LoVo (cell line): ENCODE results near the gene HS6ST1.
"Not testable (repeated sequence)": the region's sequence is repeated elsewhere in the genome, so short reads cannot be mapped to it uniquely, and the experiment has no call there.

Source experiments
- DNase-seq: peaks from one replicate; pipeline ENCODE4 v3.0.0-alpha.2; 2016; ENCODE audit warnings: low spot score

HS6ST1 gene

DNA sequence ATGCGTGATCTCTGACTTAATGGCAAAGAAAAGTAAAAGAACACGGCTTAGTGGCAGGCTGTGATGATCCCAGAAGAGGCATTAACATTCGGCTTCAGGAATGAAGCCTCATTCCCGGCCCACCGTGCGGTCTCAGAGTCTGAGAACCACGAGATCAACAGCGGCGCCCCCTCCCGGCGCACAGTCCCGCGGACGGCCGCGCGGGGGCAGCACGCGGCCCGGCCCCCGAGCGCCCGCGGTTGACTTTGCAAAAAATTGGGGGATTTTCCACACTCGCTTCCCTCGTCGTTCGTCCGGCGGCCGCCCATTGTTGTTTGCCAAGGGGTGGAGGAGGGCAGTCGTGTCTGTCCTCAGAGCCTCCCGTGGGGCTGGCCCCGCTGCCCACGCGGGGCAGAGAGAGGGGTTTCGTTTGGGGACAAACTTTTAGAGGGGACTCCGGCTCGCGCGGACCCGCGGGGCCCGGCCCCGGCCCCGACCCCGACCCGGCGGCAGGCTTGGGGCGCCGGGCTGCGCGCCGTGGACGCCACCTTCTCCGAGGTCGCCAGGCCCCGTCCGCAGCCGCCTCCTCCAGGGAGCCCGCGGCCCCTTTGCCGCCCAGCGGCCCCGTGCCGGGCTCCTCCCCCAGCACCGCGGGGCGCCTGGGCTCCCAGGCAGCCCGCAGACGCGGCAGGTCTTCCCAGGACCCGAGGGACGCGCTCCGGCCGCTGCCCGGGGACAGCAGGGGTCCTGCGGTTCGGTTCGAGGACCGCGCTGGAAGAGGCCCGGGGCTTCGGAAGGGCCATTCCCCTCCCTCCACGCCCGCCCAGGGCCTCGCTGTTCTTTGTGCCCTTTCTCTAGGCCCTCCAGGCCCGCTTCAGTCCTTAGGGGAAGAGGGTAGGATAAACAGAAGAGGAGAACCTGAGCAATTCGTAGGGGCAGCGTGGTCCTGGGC lies 3.4 kb upstream of the HS6ST1 start:
- DNase-seq, result peak; percentile 84

DNA sequence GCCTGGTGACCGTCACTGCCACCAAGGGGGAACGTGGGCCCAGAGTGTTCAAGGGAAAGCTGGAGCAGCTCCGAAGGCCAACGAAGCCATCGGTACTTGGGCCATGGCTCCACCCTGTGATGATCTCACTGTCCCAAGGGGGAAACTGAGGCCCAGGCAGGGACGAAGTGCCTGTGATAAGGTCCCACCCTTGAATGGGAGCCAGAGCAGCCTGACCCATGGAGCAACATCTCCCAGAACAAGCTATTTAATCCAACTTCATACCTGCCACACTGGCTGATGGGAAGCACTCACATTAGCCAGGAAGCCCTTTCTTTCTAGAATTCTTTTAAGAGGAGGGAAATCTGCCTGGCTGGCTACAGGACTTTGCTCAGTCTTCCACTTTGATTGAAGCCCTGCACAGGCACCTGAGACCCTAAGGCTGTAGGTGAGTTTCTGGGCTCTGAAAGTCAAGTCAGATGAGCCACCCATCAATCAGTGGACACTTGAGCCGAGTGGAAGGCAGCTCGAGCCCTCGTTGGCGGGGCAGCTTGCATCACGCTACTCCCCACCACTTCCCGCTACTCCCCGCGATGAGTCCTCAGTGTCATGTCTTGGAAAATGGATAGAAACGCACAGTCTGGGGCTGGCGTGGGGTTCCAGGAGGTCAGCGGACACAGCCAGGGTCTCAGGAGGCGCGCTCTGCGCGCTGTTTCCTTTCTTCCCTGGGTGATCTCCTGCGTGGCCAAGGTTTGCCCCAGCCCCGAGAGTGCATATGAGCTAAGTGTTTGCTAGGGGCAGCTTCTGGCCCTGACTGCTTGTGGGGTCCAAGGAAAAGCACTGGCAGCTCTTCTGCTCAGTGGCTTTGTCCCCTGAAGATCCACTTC lies 2.5 kb upstream of the HS6ST1 start:
- no peak for DNase-seq

DNA sequence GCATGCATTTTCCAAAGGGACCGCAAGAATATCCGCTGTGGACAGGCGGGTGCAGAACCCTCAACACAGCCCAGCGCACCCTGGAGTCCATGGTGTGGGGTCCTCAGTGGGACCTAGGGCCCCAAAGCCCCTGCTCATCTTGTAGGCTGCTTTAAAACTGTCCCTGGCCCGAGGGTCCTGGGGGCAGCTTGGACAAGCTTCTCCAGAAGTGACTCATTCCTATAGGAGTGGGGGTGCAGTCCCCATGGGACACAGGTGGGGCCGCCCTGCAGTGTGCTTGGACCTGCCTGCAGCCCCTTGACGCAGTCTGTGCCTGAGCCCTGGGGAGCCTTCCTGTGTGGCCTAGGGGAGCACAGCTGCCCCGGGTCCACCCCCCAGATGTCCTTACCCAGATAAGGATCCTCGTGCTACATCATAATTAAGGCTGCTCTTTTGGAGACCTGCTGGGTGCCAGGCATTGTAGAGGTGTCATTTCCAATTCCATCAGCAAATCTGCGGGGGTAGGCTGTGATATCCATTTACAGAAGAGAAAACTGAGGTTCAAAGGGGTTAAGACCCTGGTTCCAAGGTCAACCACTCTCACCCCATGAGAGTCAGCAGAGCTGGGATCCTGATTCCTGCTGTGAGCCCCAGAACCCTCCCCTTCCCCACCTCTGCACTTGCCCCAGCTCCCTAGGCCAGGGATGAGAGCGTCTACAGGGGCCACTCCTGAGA lies 1.7 kb upstream of the HS6ST1 start:
- no peak for DNase-seq

DNA sequence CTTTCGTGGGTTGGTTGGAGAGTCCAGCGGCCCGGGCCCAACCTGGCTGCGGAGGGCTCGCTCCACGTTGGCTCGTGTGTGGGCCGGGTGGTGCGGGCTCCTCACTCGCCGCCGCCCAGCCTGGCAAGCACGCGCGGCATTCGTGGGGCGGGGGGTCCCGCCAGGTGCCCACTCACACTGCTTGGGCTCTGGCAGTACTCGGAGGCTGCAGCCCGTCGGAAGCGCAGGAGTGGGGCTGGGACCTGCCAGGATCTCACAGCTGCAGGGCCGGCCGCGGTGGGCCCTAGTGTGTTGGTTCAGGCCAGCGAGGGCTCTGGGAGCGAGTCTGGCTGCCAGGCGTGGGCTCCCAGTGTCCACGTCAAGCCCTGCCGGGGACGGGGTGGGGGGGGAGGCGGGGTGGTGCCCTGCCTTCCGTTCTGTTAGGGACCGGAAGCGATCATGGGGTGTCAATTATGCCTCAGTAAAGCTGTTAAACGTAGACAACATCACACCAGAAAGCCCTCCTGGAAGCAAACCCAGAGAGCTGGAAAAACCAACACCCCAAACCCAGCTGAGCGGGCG lies 1.0 kb upstream of the HS6ST1 start:
- DNase-seq, result no peak

DNA sequence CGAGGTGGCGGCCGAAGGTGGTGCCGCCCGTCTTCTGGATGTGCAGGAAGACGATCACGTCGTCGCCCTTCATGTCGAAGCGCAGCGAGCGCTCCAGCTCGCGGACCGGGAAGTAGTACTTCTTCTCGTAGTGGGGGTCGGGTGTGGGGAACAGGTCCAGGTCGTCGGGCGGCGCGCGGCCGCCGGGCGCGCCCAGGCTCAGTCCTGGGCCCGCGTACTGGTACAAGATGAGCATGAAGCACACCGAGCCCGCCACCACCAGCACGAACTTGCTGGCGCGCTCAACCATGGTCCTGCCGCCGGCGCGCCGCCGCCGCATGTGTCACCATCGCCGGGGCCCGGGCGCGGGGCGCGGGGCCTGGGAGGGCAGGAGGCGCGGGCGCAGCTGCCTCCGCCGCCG lies 423 bp downstream of the HS6ST1 start:
- not testable (repeated sequence) for DNase-seq

DNA sequence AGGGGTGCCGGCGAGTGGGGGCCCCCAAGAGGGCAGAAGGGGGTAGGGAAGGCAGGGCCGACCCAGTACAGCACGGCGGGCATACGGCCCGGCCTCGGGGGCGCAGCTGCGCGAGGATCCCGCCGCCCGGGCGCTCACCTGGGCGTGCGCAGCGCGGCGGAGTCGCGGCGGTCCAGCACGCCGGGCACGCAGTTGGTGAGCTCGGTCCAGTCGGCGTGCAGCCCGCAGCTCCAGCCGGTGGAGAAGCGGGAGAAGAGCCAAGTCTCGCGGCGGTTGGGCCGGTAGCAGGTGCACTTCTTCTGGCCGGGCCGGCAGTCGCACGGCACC lies 806 bp downstream of the HS6ST1 start:
- not testable (repeated sequence) for DNase-seq

DNA sequence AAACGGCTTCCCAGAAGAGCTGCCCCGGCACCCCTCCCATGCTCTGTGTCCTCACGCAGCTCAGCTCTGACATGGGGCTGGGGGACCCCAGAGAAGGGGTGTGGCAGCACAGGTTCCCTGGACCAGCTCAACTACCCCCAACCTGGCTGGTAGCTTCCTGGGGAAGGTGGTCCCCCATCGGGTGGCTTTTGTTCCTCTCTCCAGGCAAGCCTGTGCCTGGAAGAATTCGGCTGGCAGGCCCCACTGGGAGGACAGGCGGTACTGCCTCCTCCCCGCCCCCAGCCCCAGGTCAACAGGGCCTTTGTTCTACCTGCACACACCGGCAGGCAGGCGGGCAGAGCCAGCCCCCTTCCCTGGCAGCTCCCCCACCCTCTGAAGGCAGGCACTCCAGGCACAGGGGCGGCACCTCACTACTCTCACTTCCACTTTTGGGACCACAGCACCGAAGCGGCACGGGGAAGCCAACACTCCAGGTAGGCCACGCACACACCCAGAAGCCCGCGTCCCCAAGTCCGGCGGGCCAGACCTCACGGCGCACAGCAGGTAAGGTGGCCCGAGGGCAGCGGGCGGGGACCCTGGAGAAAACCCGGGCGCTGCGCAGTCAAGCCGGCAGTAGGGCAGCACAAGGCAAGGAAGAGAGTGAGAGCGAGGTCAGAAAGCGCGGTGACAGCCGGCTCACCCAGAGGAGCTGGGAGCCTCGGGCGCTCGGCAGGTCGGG lies 1.3 kb downstream of the HS6ST1 start:
- no peak for DNase-seq

DNA sequence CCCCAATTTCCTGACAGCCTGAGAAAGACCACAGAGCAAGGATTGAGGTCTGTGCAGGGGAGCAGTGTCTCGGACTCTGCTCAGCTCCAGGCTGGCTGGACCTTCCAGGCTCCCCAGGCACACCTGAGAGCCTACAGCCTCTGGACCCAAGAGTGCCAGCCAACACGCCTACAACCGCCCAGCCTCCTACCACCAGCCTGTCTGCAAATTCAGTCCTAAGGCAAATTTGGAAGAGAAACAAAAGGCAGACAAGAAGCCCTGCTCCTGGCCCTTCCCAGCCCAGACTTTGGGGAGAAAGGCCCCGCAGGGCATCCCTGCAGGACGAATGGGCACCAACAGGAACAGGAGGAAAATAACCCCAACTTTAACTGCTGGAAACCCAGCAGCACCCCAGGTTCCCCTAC lies 1.9 kb downstream of the HS6ST1 start:
- no peak for DNase-seq

DNA sequence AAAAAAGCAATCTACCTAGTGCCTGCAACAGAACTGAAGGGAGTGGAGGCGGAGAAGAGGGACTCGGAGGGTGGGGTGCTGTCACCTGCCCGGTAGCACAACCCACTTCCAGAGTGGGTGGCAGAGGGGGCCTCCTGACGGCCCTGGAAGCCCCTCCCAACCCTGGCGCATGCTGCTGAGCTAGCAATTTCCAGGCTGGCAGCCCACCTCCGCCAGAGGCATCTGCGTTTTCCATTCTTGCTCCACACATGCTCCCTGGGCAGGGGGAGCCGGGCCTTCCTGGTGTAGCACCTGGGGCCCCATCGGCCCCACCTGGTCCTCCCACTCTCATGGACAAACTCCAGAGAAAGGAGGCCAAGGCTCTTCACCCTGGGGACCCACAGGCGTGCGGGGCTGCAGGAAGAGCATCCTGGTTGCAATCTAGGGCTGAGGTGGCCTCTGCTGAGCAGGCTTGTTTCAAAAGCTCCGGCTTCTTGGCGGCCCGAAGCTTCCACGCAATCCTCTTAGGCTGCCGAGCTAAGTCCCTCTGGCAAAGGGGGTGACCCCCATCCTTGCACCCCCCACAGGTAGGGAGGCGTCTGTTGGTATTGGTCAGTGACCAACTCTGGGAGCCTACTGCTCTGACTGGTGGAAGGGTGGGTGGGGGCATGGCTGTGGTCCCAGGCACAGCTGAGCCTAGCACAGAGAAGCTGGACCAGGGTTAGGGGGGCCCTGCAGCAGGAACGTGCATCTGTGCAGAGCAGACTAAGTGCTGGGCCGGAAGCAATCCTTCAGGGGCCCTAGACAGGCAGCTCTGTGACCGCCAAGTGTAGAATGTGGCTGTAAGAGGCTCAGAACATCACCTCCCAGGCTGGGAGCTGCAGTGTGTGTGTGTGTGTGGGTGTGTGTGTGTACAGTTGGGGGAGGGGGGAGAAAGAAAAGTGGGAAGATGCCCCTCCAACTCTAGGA lies 2.6 kb downstream of the HS6ST1 start:
- no peak for DNase-seq

DNA sequence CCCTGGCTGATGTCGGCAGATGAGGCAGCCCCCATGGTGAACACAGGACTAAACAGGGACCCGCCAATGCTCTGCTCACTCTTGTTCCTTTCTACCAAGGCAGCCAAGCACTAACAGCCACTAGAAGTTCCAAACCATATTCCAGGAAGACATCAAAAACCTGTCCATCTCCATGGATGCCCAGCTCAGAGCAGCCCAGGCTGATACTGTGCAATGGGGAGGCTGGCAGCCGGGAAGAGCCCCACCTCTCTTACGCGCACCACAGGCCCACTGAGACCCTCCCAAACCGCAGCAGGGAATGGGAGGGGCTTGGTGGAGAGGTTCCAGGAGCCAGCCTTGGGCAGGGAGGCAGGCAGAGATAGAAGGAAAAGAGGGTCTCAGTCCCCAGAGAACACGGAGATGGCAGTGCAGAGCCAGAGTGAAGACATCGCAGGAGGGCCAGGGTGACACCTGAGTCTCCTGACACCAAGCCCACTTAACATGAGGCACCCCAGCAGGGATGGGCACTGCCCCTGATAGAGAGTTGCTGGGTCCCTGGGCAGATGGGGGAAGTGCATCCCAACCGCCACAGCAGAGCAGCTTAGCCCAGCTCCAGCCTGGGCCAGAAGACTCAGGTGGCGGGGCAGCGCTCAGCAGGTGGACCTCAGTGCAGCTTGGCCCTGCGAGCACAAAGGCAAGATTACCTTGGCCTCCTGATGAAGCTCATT lies 3.4 kb downstream of the HS6ST1 start:
- DNase-seq, result no peak

DNA sequence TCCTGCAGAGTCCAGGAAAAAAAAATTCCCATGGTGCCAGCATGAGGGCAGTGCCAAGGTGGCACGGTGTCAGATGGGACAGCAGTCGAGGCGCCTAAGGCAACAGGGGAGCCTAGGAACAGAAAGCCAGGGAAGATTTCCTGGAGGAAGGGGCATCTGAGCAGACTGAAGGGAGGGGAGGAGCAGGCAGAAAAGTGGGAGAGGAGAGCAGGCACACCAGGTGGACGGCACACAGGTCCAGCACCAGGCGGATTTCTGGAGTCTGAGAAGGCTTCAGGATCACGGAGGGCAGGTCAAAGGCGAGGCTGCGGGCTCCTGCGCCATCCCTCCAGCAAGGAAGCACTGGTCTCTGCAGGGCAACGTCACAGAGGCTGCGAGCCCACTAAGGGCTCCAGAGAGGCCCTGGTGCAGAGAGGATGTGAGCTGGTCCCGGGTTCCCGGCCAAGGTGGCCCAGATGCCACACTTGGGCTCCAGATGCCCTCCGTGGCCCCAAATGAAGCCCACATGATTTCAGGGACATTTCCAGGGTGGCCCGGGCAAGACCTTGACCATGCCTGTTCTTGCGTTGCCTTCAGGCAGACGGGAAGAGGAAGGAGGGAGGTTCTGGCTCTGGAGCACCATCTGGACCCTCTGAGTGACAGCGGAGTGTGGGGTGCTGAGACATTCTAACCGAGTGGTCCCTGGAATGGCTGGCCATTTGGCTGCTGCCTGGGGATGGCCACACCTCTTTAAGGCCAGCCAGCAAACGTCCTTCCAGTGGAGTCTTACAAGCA lies 4.1 kb downstream of the HS6ST1 start:
- DNase-seq, result no peak

DNA sequence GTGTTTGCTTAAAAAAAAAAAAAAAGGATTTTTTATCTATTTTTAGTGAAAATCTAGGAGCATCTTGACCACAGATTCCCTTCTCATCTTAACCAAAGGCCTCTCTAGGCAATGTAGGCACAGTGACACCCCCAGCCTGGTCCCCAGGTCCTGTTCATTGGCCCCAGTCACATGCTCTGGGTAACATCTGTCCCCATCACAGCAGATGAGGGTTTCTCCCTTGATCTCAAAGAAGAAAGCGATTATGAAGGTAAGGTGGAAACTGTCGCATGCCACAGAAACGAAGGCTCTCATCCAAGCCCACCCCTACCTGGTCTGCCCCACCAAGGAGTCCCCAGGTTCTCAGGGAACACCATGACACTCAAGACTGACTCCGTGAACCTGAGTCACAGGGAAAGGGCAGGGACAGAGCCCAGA lies 4.7 kb downstream of the HS6ST1 start:
- DNase-seq, result no peak

DNA sequence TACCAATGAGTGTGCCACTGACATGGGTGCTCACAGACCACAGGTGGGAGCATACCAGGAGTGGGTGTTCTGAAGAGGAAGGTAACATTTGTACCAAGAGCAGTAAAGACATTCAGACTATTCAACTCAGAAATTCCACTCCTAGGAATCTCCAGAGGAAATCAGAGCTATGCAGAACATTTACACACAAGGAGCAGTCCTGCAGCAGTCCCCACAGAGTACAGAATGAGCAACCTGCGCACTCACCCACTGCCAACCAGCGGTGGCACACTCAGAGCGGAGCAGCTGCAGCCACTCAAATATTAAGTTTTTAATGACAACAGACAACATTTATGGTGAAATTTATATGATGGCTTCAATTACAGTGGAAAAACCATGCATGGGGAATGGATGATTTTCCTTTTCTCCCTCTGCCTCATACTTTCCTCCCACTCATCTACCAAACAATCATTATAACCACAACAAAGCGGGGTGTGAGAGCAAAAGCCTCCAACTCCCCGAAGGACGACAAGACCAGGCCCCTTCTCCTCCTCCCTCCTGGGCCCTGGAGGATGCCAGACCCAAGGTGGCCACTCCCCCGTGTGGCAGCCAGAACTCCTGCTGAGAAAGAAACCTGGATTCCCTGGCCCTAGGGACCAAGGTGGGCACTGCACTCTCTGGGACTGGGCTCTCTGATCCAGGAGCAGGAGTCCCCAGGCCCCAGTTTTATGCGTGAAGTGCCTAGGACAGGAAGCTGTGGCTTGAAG lies 5.4 kb downstream of the HS6ST1 start:
- no peak for DNase-seq

DNA sequence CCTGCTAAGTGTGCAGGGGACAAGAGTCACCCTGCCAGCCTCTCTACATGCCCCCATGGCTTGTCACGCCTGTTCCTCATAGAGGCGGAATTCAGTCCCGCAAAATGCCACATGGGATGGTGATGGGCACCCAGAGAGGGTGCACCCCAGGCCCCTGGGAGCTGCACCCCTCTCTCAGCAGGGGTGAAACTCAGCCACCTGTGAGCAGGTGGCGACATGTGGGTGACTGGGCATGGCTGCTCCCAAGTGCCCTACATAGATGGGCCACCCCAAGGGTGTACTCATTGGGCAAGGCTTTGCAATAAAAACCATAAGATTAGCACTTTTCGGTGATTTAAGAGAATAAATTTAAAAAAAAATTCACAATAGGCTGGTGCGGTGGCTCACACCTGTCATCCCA lies 6.3 kb downstream of the HS6ST1 start:
- no peak for DNase-seq

DNA sequence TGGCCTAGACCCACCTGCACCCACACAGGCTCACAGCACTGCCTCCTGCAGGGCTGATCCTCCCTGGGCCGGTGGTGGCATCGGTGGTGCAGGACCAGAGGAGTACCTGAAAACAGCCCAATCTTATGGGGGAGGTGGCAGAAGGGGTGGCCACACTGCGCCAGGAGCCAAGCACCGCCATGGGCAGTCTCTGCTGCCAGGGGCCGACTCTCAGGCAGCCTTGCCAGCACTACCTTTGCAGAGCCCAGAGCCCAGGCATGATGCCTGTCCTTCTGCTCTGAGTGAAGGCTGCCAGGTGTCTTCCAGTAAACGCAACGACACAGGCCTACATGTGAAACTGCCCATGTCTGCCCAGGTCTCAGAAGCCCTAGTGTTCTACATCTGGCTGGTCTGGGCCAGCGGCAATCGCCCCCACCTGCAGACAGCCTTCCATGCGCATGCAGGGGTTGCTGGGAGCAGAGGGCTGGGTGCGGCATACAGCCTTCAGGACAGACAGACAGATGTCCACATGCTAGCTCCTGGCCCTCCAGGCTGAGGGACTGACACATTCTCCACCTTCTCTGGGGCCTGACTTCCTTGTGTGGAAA lies 6.8 kb downstream of the HS6ST1 start:
- no peak for DNase-seq

DNA sequence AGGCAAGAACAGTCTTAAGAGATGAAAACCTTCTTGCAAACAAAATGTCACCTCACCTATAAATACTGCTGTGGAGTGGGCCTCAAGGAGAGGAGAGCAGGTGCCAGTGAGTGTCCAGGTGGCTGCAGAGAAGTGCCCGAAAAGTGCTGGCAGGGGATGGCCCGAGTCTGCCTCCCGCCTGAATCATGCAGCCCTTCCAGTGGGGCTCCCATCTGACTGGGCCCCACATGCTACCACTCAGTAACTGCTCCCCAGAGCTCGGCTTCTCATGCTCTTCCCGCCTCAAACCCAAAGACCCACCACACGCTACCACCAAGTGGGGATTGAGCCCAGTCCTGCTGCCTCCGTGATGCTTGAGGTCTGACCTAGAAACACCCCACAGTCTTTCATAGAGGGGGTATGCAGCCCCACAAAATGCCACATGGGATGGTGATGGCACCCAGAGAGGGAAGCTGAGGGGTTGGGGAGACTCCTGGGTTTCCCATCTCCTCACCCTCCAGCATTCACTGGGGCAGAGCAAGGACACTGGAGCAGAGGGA lies 7.4 kb downstream of the HS6ST1 start:
- DNase-seq, result no peak

DNA sequence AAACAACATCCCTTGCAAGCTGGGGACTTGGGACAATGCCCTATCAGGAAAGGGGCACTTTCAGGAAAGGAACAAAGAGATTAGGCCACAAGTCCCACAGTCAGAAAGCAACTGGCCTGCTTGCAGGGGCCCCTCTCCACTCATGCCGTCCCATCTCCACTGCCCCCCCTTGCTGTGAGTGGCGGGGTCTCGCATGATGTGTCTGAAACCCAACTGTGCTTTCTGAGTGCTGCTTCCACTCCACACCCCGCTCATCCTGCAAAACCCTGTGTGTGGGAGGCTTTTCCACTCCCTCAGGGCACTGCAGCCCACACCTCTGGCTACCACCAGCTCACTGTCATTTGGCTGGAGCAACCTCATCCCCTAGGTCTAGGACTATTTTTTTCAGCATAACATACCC lies 7.9 kb downstream of the HS6ST1 start:
- no peak for DNase-seq
